Jurkat, Clone E6-1 (cell line): Measurements from ENCODE around the gene DNAH9.

Experiments used
- DNase-seq: peaks from one replicate; pipeline ENCODE4 v3.0.0-alpha.2; 2011; ENCODE audit warnings: low read depth, low spot score
- H3K4me3 ChIP-seq: 2 replicates; pipeline ENCODE4 v1.5.1; 2011; ENCODE audit warnings: mild to moderate bottlenecking, low read length, control low read depth, moderate library complexity

The DNAH9 gene

GRCh38 chr17:11583306-11583992, 14.8 kb upstream of the DNAH9 start:
- no peak overlapping the region for H3K4me3 ChIP-seq
- no peak for DNase-seq

- DNase-seq: no peak
- no peak overlapping the region for H3K4me3 ChIP-seq
Observed at GRCh38 chr17:11589716-11590115, 8.6 kb upstream of the DNAH9 start.

- no peak for DNase-seq
- H3K4me3 ChIP-seq: no peak overlapping the region
Observed at GRCh38 chr17:11601661-11602060, 3.4 kb downstream of the DNAH9 start.

- DNase-seq: no peak
- no peak overlapping the region for H3K4me3 ChIP-seq
Observed at GRCh38 chr17:11608396-11608795, 10.1 kb downstream of the DNAH9 start.

GRCh38 chr17:11610999-11611566, 12.8 kb downstream of the DNAH9 start:
- no peak for DNase-seq
- no peak overlapping the region for H3K4me3 ChIP-seq

- DNase-seq: no peak
Observed at GRCh38 chr17:11612956-11613355, 14.7 kb downstream of the DNAH9 start.

GRCh38 chr17:11618861-11619566, 20.7 kb downstream of the DNAH9 start:
- H3K4me3 ChIP-seq: no peak overlapping the region
- DNase-seq: no peak

More at GRCh38 chr17:11612956-11613355, 14.7 kb downstream of the DNAH9 start:
- no peak overlapping the region for H3K4me3 ChIP-seq

- H3K4me3 ChIP-seq: no peak overlapping the region
- DNase-seq: no peak
Observed at GRCh38 chr17:11622492-11622891, 24.2 kb downstream of the DNAH9 start.

GRCh38 chr17:11624976-11625375, 26.7 kb downstream of the DNAH9 start:
- H3K4me3 ChIP-seq: no peak overlapping the region
- DNase-seq: no peak

- H3K4me3 ChIP-seq: no peak overlapping the region
- DNase-seq: no peak
Observed at GRCh38 chr17:11625878-11626277, 27.6 kb downstream of the DNAH9 start.

GRCh38 chr17:11627301-11627940, 29.2 kb downstream of the DNAH9 start:
- DNase-seq: no peak

GRCh38 chr17:11628374-11628773, 30.1 kb downstream of the DNAH9 start:
- no peak overlapping the region for H3K4me3 ChIP-seq
- DNase-seq: no peak

More at GRCh38 chr17:11627301-11627940, 29.2 kb downstream of the DNAH9 start:
- no peak overlapping the region for H3K4me3 ChIP-seq

- no peak overlapping the region for H3K4me3 ChIP-seq
- DNase-seq: no peak
Observed at GRCh38 chr17:11628831-11629230, 30.6 kb downstream of the DNAH9 start.

GRCh38 chr17:11636771-11637170, 38.5 kb downstream of the DNAH9 start:
- H3K4me3 ChIP-seq: no peak overlapping the region
- DNase-seq: no peak

- H3K4me3 ChIP-seq: no peak overlapping the region
Observed at GRCh38 chr17:11637796-11638195, 39.5 kb downstream of the DNAH9 start.

GRCh38 chr17:11638700-11639265, 40.5 kb downstream of the DNAH9 start:
- no peak overlapping the region for H3K4me3 ChIP-seq
- no peak for DNase-seq

More at GRCh38 chr17:11637796-11638195, 39.5 kb downstream of the DNAH9 start:
- no peak for DNase-seq

- no peak overlapping the region for H3K4me3 ChIP-seq
- no peak for DNase-seq
Observed at GRCh38 chr17:11639736-11640462, 41.6 kb downstream of the DNAH9 start.

- no peak for DNase-seq
Observed at GRCh38 chr17:11640463-11640814, 42.2 kb downstream of the DNAH9 start.

More at GRCh38 chr17:11640463-11640814, 42.2 kb downstream of the DNAH9 start:
- H3K4me3 ChIP-seq: no peak overlapping the region
